Heart left ventricle (tissue), 16 donors: ENCODE data around the gene ZMIZ1. TPM values are rescaled to one million over a fixed set of nuclear protein-coding genes. Genes with fewer than 3 reads are reported as not detected.
A peak's percentile ranks its signal among the peaks of the same experiment; 100 is the strongest.

Source experiments
- ATAC-seq, 4 donors: fragments of 200-7000 bp; cut with Tn5 transposase; one replicate each; pipeline ENCODE4 v1.9.1; 2020 to 2022; ENCODE audit warnings: moderate library complexity in 4 of 4, mild to moderate bottlenecking in 3 of 4, moderate number of reproducible peaks in 1 of 4
- DNase-seq, 5 donors: peaks; one replicate each; pipeline ENCODE4 v3.0.0-alpha.2; 2020
- H3K27ac ChIP-seq, 12 donors: fragments of 200-600 bp; sonication (generic) in 4 of 12; one replicate each; pipeline versions ENCODE4 v1.5.0 to v1.8.0; 2016 to 2022; ENCODE audit warnings: mild to moderate bottlenecking in 2 of 12
- H3K27me3 ChIP-seq, 9 donors: fragments of 200-600 bp; sonication (generic) in 2 of 9; one replicate each; pipeline versions ENCODE4 v1.5.1 to v1.8.0; 2016 to 2022; ENCODE audit warnings: mild to moderate bottlenecking in 3 of 9
- H3K36me3 ChIP-seq, 9 donors: fragments of 200-600 bp; sonication (generic) in 2 of 9; one replicate each; pipeline versions ENCODE4 v1.5.0 to v1.8.0; 2018 to 2022; ENCODE audit warnings: mild to moderate bottlenecking in 2 of 9
- H3K4me1 ChIP-seq, 12 donors: fragments of 200-600 bp; sonication (generic) in 4 of 12; one replicate each; pipeline versions ENCODE4 v1.5.0 to v1.8.0; 2016 to 2022; ENCODE audit warnings: mild to moderate bottlenecking in 3 of 12
- H3K4me3 ChIP-seq, 12 donors: fragments of 200-600 bp; sonication (generic) in 4 of 12; one replicate each; pipeline versions ENCODE4 v1.5.0 to v1.8.0; 2017 to 2022; ENCODE audit warnings: mild to moderate bottlenecking in 9 of 12, moderate library complexity in 4 of 12
- H3K9me3 ChIP-seq, 12 donors: fragments of 200-600 bp; sonication (generic) in 4 of 12; one replicate each; pipeline versions ENCODE4 v1.5.0 to v1.8.0; 2016 to 2022; ENCODE audit warnings: mild to moderate bottlenecking in 1 of 12
- CTCF ChIP-seq, 12 donors: fragments of 200-600 bp; sonication (generic) in 4 of 12; IDR thresholded peaks; one replicate each; pipeline versions ENCODE4 v1.5.0 to v1.8.0; 2018 to 2022; ENCODE audit warnings: antibody characterized with exemption in 12 of 12, mild to moderate bottlenecking in 5 of 12
- POLR2A ChIP-seq, 2 donors: fragments of 450-650 bp; IDR thresholded peaks; one replicate each; pipeline ENCODE4 v1.6.1; 2017; ENCODE audit warnings: antibody characterized with exemption in 2 of 2, mild to moderate bottlenecking in 2 of 2, moderate library complexity in 2 of 2
- WGBS, 4 donors: extraction: QIAGEN DNeasy Blood & Tissue Kit in 2 of 4; methylation state at CpG; one replicate each; pipeline versions ENCODE4 v1.1.5 to v1.1.7; 2013 to 2018; 5-methylcytosine and 5-hydroxymethylcytosine counted together
- intact Hi-C, 10 donors: fragments of 100-400 bp; cut with DNase I; formaldehyde crosslinking; loops; one replicate each; pipeline versions ENCODE4 v1.11.1 to v1.14.2; 2022
- polyA plus RNA-seq, 2 donors: library from polyadenylated mRNA; stranded (reverse); fragments of 200-250 nt; gene quantifications; one replicate each; pipeline ENCODE4 v1.2.3, GENCODE V29; 2013
- total RNA-seq, 9 donors: library from RNA; depleted of rRNA in 2 of 9; stranded (reverse); fragments of >200 nt in 2 of 9; fragmentation: NEBNext Ultra II Directional in 3 of 9; extraction: Animal tissue kit (Norgen Biotek cat#: 25700) in 3 of 9; gene quantifications; one replicate each; pipeline versions ENCODE4 v1.1.0 to v1.2.4, GENCODE V29; 2016 to 2023
- donor health status: ischemic (EF 13 %, LVEDD 7.1; RV severe dilation, severe dysfunction).
- donor health status: healthy with polysubstance abuse.
- donor health status: DM: no; HTN: yes; CAD: no.
- donor health status: DM: no; HTN: no; CAD: no.
- donor health status: ischemic (EF 25% LVEDD 6.9; RV normal size, moderate dysfunction).
- donor health status: ischemic (EF 25% LVEDD 5.7; RV mildly dilated, moderate dysfunction).
- donor health status: healthy.
- donor health status: DM: yes; HTN: yes; CAD: no.
- donor health status: ischemic (EF 35%, LVEDD 5.7; RV mildly dilated, moderate dysfunction).
- donor health status: nonischemic (EF 11% LVEDD 7.7; RV severe dilation, severe dysfunction).
- donor health status: DM: yes; HTN: yes; CAD: no.
- donor health status: PGD.
- donor health status: ischemic (EF 29% LVEDD 5.4; RV normal size, mild dysfunction).
- donor health status: nonischemic (EF 23%, LVEDD 6.1; RV moderate dilation, normal function).

ZMIZ1 gene
- total and polyA plus RNA-seq, 11 donors, result 19.7 to 75.4 (median 49.2) TPM

- H3K27ac ChIP-seq, result peak overlapping the region in 6 of 12 donors; percentile 88 to 97 (median 94)
- intact Hi-C loops, result loop anchor here in 1 of 10 donors (2.0 kb wide), 1 partner anchor 51 kb away; no protein-coding TSS in a partner anchor
- TF ChIP-seq CTCF (IDR thresholded peaks at IDR 0.05) (no peak), POLR2A (IDR thresholded peaks at IDR 0.05) (no peak)
- no peak for DNase-seq
- no peaks in the 10 kb centered on the region for H3K9me3 ChIP-seq
- no peak for ATAC-seq
- WGBS, 4 donors, result 86 to 92% (median 88%) methylated on average over 9 to 11 of the region's 11 CpGs
- peaks cover 0 to 36% (median 23%) of the 10 kb centered on the region in 9 donors for H3K36me3 ChIP-seq
- H3K4me3 ChIP-seq, result no peak overlapping the region
- H3K27me3 ChIP-seq, result no peaks in the 10 kb centered on the region
- H3K4me1 ChIP-seq, result peaks cover 57 to 100% (median 97%) of the 10 kb centered on the region in 12 donors
Measured at GRCh38 chr10:79143879-79144278, 75.1 kb downstream of the ZMIZ1 start.

GRCh38 chr10:79144351-79145173 lies 75.8 kb downstream of the ZMIZ1 start:
- TF ChIP-seq POLR2A (IDR thresholded peaks at IDR 0.05) (no peak), CTCF (IDR thresholded peaks at IDR 0.05) (no peak)
- Histone ChIP-seq H3K27ac (peak overlapping the region; percentile 43 to 98 (median 94)), H3K4me3 (no peak overlapping the region), H3K27me3 (no peaks in the 10 kb centered on the region), H3K36me3 (peaks cover 0 to 36% (median 23%) of the 10 kb centered on the region in 9 donors), H3K9me3 (no peaks in the 10 kb centered on the region), H3K4me1 (peaks cover 59 to 100% (median 97%) of the 10 kb centered on the region in 12 donors)
- intact Hi-C loops, result loop anchor here in 4 of 10 donors (2.0 to 5.0 kb wide), 3 partner anchors 48 to 72 kb away; no protein-coding TSS in a partner anchor
- WGBS, 4 donors, result 60 to 68% (median 63%) methylated on average over 12 of the region's 12 CpGs
- no peak for ATAC-seq
- DNase-seq, result peak in 1 of 5 donors; percentile 30

GRCh38 chr10:79145174-79145483 lies 76.4 kb downstream of the ZMIZ1 start:
- TF ChIP-seq CTCF (IDR thresholded peaks at IDR 0.05) (no peak), POLR2A (IDR thresholded peaks at IDR 0.05) (no peak)
- DNase-seq (no peak), ATAC-seq (no peak)
- Histone ChIP-seq H3K9me3 (no peaks in the 10 kb centered on the region), H3K4me1 (peaks cover 59 to 100% (median 97%) of the 10 kb centered on the region in 12 donors), H3K36me3 (peaks cover 0 to 32% (median 21%) of the 10 kb centered on the region in 9 donors), H3K27me3 (no peaks in the 10 kb centered on the region), H3K4me3 (no peak overlapping the region), H3K27ac (peak overlapping the region; percentile 88 to 98 (median 94))
- 65 to 76% (median 74%) methylated on average over 5 of the region's 5 CpGs for WGBS, 4 donors
- intact Hi-C loops, result loop anchor here in 4 of 10 donors (2.0 to 5.0 kb wide), 3 partner anchors 47 to 73 kb away; no protein-coding TSS in a partner anchor
